GM18511 (cell line): ENCODE data around the gene NHSL2.

Source experiments
- ATAC-seq: cut with Tn5 transposase; IDR thresholded peaks from one replicate; pipeline ENCODE4 v1.9.1; 2021; ENCODE audit warnings: mild to moderate bottlenecking, moderate library complexity; ENCODE audit not compliant: unreplicated experiment

The NHSL2 gene

DNA sequence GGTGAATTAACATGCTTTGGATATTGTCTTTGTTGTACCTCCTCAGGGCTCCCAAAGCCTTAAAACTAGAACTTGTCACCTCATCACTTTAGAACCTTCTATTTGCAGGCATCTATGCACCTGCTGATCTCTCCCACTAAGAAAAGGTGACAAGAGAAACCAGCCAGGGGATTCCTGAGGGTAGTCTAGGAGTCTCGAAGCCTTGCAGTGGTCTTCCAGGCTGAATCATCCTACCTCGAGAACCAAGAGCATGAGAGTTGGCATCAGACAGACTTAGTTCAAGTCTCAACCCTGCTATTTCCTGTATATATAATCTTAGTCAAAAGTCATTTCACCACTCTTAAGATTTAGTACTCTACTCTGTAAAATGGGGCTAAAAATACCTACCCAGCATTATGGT lies 191.5 kb downstream of the NHSL2 start:
- no peak for ATAC-seq

GRCh38 chrX:72102760-72103159 lies 192.1 kb downstream of the NHSL2 start:
- no peak for ATAC-seq

DNA sequence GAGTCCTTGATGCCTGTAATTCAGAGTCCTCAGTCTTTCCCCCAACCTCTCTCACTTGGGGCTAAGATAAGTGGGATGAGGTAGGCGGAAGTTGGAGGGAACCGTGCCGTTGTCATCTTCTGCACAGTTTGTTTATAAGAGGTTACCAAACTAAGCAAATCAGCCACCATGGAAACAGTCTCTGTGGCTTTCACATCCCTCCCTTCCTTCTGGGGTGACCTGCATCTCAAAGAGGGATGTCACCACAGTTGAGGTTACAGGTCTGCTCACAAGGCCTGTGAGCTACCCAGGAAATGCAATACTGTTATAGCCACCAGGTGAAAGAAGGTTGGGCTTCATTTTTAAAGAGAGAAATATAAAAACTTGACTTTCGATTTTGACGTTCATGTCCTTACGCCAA lies 194.8 kb downstream of the NHSL2 start:
- ATAC-seq, result peak; percentile 38

GRCh38 chrX:72107320-72107719 lies 196.7 kb downstream of the NHSL2 start:
- no peak for ATAC-seq

GRCh38 chrX:72107841-72108595 lies 197.4 kb downstream of the NHSL2 start:
- ATAC-seq, result no peak

DNA sequence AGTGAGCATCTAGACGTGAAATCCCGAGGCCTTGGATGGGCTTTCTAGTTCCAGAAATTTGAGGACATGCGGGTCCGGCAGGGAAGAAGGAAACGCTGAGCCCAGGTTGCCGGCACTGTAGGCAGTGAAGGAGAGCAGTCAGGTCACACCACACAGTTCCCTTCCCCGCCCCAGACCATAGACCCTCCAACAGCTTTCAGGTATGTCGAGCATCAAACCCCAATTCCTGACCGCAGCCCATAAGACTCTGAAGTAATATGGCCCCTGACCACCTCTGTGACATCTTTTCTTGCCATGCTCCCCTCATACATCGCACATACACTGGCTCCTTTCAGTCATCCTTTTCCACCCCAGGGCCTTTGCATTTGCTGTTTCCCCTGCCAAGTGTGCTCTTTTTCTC lies 198.0 kb downstream of the NHSL2 start:
- no peak for ATAC-seq

DNA sequence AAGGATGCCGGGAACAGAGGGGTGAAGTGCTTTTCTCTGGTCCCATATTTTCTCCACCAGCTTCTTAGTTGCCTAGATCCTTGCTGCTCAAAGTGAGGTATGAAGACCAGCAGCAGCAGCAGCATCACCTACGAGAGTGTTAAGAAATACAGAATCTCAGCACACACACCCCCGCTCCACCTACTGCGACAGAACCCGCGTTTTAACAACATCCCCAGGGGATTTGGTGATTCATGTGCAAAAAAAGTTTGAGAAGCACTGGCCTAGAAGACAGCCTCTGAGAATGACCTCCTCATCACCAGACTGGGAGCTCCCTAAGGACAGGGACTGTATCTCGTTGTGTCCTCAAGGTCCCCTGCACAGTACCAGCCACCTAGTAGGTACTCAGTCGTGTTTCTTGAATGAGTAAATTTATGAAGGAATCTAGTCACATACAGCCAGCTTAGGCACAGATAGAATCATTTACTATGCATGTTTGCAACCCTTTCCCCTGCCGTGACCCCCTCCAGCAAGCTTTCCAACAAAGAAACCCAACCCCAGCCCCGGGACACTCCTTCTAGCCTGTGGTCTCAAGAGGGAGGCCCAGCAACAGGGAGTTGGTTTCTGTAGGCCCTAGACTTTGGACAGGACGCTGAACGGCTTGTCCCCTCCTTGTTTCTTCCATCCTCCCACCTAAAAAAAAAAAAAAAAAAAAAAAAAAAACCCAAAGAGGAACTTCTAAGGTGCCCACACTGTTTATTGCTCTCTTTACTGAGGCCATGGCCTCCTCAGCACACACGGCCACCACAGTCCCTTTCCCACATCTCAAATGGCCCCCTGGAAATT lies 199.6 kb downstream of the NHSL2 start:
- ATAC-seq, result no peak

- ATAC-seq, result no peak
Observed at GRCh38 chrX:72110876-72111708, 200.4 kb downstream of the NHSL2 start.

- no peak for ATAC-seq
Observed at GRCh38 chrX:72113461-72113860, 202.8 kb downstream of the NHSL2 start.

DNA sequence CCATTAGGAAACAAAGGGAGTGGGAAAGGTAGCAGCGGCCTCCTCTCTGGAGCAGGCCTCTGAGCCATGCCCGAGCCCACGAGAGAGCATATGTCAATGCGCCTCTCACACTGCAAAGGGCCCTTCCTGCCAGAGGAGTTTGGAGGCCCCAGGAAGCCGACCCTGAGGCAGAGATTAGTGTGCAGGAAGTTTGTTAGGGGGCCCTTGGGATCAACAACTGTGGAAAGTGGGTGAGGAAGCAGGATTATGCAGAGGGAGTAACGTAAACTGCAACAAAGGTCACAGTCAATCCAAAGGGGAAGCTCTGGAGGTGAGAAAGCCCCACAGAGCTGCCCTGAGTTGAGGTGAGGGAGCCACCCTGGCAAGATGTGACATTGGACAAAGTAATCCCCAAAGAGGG lies 203.7 kb downstream of the NHSL2 start:
- no peak for ATAC-seq

DNA sequence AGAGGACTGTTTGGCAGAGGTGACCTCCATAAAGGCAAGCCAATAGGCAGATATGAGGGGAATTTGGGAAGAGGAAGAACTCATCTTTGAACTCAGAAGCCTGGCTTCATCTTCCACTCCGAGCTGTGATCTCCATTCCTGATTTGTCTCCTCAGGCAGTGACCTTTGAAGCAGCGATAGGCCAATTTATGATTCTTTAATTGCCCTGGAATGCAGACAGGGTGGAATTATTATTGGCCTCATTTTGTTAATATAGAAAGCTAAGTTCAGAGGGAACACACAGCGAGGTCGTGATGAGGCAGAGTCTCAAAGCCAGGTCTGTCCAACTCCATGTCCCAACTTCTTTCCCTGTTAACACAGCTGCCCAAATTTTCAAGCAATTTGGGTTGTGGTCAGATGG lies 204.2 kb downstream of the NHSL2 start:
- ATAC-seq, result no peak

- ATAC-seq, result no peak
Observed at GRCh38 chrX:72115380-72115779, 204.7 kb downstream of the NHSL2 start.

GRCh38 chrX:72117636-72118210 lies 207.1 kb downstream of the NHSL2 start:
- no peak for ATAC-seq

GRCh38 chrX:72120837-72121236 lies 210.2 kb downstream of the NHSL2 start:
- no peak for ATAC-seq

DNA sequence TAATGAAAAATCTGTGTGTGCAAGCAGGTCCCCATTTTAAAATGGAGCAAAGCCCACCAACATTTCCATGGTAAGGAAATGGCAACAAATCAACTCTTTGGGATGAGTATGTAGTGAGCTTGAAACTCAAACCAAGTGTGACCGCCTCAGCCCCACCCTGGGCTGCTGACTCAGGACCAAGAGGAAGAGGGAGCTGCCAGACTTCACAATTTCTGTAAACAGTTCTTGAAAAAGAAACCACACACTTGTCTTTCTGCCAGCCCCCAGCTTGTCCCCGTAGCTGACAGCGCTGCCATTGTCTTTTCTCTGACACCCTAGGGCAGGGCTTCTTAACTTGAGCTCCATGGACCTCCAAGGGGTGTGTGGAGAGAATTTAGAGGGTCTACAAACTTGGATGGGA lies 210.7 kb downstream of the NHSL2 start:
- peak; percentile 71 for ATAC-seq

DNA sequence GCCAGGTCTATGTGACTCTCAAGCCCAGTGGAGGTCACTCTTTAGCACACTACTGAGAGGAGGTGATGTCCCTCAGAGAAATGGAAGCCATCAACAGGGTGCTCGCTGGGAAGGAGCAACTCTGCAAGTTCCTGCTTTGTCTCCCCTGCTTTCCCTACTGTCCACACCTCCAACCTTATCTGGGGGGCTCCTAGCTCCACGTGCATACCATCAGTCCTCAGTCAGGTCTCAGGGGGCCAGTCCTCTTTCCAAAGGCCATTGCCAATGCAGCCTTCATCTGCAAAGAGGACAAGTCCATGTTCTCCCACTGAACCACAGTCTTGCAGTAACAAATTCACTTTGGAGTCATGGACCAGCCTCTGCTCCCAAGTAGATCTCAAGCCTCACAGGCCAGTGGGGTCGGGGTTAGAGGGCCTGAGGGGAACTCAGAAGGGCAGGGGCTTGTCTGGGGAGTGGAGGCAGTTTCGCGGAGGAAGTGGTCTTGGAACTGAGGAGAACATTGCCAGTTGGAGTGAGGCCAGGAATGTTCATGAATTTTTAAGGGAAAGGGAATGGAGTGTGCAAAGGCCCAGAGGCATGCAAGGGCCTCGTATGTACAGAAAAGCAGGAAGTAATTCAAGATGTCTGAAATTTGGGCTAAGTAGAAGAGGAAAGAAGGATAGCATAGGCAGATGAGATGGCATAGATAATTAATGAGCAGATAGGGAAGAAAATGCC lies 212.1 kb downstream of the NHSL2 start:
- no peak for ATAC-seq

DNA sequence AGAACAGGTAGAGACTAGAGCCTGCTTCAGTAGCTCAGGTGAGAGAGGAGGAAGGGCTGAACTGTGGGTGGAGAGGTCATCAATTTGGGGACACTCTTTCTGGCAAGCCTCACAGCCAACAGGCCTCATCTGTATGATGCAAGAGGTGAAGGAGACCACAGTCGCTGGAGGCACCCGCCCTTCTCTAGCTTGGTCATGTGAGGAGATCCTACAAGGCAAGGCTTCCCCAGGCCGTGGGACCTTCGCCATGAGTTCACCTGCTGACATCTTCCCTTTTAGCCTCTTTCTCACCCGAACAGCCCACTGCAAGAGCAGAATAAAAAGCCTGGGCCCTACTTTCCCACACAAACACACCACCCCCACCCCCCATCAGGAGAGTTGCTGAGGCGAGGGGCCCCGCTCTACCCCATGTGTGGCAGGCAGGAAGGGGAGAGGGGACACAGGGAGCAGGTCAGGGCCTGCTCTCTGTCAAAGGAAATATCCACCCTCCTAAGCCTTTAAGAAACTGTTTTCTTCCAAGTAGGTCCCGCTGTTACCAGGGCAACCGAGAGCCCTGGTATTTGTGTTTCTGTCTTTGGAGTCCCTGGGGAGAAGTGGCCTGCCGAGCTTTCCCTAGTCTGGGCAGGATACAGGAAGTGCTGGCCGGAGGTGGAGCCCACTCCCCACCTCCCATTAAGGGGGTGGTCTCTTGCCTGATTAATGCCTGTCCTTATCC lies 213.0 kb downstream of the NHSL2 start:
- no peak for ATAC-seq

DNA sequence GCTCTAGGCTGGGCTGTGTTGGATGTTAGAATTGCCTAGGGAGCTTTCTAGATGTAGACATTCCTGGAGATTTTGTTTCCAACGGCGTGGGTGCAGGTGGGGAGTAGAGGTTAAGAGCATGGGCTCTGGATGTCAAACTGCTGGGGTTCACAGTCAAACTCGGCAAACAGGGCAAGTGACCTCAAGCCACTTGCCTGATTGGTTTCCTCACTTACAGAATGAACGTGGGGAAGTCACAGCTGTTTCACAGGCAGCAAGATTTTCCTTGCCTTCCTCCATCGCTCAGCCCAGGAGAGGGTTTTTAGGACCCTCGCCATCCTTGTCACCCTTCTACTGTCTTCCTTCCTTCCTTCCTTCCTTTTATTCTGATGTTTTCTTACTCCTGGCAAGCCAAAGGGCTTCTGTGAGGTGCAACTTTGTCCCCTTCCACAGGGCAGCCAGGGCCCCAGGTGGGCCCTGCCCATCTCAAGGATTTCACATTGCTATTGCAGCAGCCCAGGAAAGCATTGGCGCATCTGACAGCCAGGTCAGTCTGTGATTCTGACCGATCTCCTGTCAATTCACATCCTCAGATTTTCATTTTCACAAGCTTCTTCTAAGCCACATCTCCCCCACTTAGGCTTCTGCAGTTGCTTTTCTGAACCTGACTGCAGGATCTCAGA lies 214.0 kb downstream of the NHSL2 start:
- ATAC-seq, result no peak

- no peak for ATAC-seq
Observed at GRCh38 chrX:72125331-72126047, 214.8 kb downstream of the NHSL2 start.
